ENCODE results near the gene TMEM201.

DNA sequence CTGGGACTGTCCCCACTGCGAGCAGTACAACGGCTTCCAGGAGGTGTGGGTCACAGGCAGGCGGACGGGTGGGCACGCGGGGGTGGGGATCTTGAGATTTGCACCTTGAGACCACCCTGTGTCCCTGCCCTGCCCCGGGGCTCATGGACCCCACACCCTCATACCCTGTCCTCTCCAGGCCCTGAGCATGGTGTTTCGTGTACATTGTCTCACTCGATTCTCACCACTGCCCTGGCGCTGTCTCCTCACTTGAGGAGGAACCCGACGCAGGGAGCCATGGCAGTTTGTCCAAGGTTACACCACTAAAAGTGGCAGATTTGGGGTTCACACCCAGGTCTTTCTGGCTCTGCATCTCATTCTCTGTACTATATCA, 7.2 kb downstream of the TMEM201 start:
- TF ChIP-seq EZH2 (IDR thresholded peaks at IDR 0.05), result no peak
- TF ChIP-seq, protein P1, sequence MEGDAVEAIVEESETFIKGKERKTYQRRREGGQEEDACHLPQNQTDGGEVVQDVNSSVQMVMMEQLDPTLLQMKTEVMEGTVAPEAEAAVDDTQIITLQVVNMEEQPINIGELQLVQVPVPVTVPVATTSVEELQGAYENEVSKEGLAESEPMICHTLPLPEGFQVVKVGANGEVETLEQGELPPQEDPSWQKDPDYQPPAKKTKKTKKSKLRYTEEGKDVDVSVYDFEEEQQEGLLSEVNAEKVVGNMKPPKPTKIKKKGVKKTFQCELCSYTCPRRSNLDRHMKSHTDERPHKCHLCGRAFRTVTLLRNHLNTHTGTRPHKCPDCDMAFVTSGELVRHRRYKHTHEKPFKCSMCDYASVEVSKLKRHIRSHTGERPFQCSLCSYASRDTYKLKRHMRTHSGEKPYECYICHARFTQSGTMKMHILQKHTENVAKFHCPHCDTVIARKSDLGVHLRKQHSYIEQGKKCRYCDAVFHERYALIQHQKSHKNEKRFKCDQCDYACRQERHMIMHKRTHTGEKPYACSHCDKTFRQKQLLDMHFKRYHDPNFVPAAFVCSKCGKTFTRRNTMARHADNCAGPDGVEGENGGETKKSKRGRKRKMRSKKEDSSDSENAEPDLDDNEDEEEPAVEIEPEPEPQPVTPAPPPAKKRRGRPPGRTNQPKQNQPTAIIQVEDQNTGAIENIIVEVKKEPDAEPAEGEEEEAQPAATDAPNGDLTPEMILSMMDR (IDR thresholded peaks at IDR 0.05), result no peak
- TF ChIP-seq EZH2phosphoT487 (IDR thresholded peaks at IDR 0.05), result no peak
